K562 (cell line): Measurements from ENCODE around the gene GRM2. TPM values are rescaled to one million over a fixed set of nuclear protein-coding genes. Genes with fewer than 3 reads are reported as not detected.

Experiments
- ATAC-seq: fragments of 200-7000 bp; cut with Tn5 transposase; 3 replicates; pipeline ENCODE4 v1.9.1; 2020; ENCODE audit warnings: moderate library complexity
- BruUV-seq: library from RNA; stranded (reverse); fragments of 400-500 nt; replicated peaks from 2 replicates; lab custom pipeline; 2021; lab: Mats Ljungman, UMichigan
- CTCF ChIA-PET: fragments of 300-600 bp; formaldehyde crosslinking; extraction: SDS; loops from one replicate; lab custom pipeline; 2021; ENCODE audit warnings: low intra/inter-chr PET ratio; lab: Yijun Ruan, JAX
- POLR2A ChIA-PET: fragments of 300-600, 350-650 bp; sonication (Branson Sonifier 250); formaldehyde crosslinking; extraction: SDS; loops from one replicate; lab custom pipeline; 2021; ENCODE audit warnings: antibody characterized with exemption, inconsistent platforms; lab: Yijun Ruan, JAX
- DNase-seq, 4 experiments: peaks; one replicate each; pipeline versions ENCODE4 v3.0.0 to v3.0.0-alpha.2; 2011 to 2018; ENCODE audit warnings: low spot score in 3 of 4, mixed read lengths in 3 of 4; ENCODE audit errors: extremely low read depth in 1 of 4
- FAIRE-seq: peaks from 2 replicates; lab custom pipeline; 2011; peaks lifted over from hg19 to GRCh38; lab: Jason Lieb, UNC
- H2AFZ ChIP-seq: 2 replicates; pipeline ENCODE4 v1.6.0; 2011; ENCODE audit warnings: low read depth, low read length, control low read depth, inconsistent platforms
- H3K27ac ChIP-seq: fragments of 200-600 bp; 3 replicates; pipeline ENCODE4 v1.8.0; 2011; ENCODE audit warnings: low read depth, mild to moderate bottlenecking, control low read depth, inconsistent platforms, low read length, moderate library complexity, mixed read lengths; ENCODE audit errors: extremely low read depth
- H3K27me3 ChIP-seq, 2 experiments: fragments of 300-600 bp in 1 of 2; 2 replicates in 1 of 2; 3 replicates in 1 of 2; pipeline versions ENCODE4 v1.6.0 to v1.8.0; 2011; ENCODE audit warnings: inconsistent platforms in 2 of 2, low read length in 2 of 2, mild to moderate bottlenecking in 1 of 2, mixed read lengths in 1 of 2, moderate library complexity in 1 of 2; ENCODE audit not compliant: control insufficient read depth in 2 of 2, insufficient read depth in 2 of 2
- H3K36me3 ChIP-seq: fragments of 300-600 bp; 3 replicates; pipeline ENCODE4 v1.8.0; 2011; ENCODE audit warnings: mild to moderate bottlenecking, low read length, inconsistent platforms; ENCODE audit not compliant: control insufficient read depth, insufficient read depth
- H3K4me1 ChIP-seq, 2 experiments: fragments of 200-600 bp in 1 of 2; replicated peaks in 1 of 2; 2 replicates in 1 of 2; 3 replicates in 1 of 2; pipeline versions ENCODE4 v1.5.1 to v1.8.0; 2011; ENCODE audit warnings: inconsistent platforms in 2 of 2, low read length in 2 of 2, mild to moderate bottlenecking in 1 of 2, mixed read lengths in 1 of 2, moderate library complexity in 1 of 2; ENCODE audit not compliant: control insufficient read depth in 2 of 2, insufficient read depth in 2 of 2
- H3K4me2 ChIP-seq: 2 replicates; pipeline ENCODE4 v1.6.1; 2011; ENCODE audit warnings: low read length, control low read depth, inconsistent platforms, mixed read lengths; ENCODE audit not compliant: insufficient read depth
- H3K4me3 ChIP-seq: fragments of 200-600 bp; sonication (generic), shearing (Covaris generic); 2 replicates; pipeline ENCODE4 v1.5.1; 2016; ENCODE audit warnings: control low read depth, inconsistent platforms
- H3K79me2 ChIP-seq: fragments of 200-600 bp; 3 replicates; pipeline ENCODE4 v1.8.0; 2011; ENCODE audit warnings: low read length, inconsistent platforms; ENCODE audit not compliant: control insufficient read depth, insufficient read depth
- H3K9ac ChIP-seq, 2 experiments: 2 replicates each; pipeline versions ENCODE4 v1.6.0 to v1.6.1; 2011; ENCODE audit warnings: low read depth in 2 of 2, low read length in 2 of 2, control low read depth in 1 of 2, inconsistent platforms in 1 of 2, mild to moderate bottlenecking in 1 of 2, mixed read lengths in 1 of 2; ENCODE audit not compliant: insufficient read depth in 1 of 2
- H3K9me1 ChIP-seq: one replicate; pipeline ENCODE4 v1.6.0; 2011; ENCODE audit warnings: inconsistent platforms, mild to moderate bottlenecking, low read length, moderate library complexity; ENCODE audit not compliant: control insufficient read depth, insufficient read depth
- H3K9me3 ChIP-seq: replicated peaks from 2 replicates; pipeline ENCODE4 v1.5.1; 2011; ENCODE audit warnings: low read depth, low read length, inconsistent platforms; ENCODE audit not compliant: control insufficient read depth, insufficient read depth
- H4K20me1 ChIP-seq: replicated peaks from 2 replicates; pipeline ENCODE4 v1.6.1; 2011; ENCODE audit warnings: low read length, inconsistent platforms, mixed read lengths; ENCODE audit not compliant: control insufficient read depth, insufficient read depth
- DIDO1 ChIP-seq: fragments of 450-650 bp; IDR thresholded peaks from 2 replicates; pipeline ENCODE4 v1.6.1; 2016; ENCODE audit warnings: low read depth, missing biosample characterization, missing genetic modification characterization
- FOXP1 ChIP-seq: sonication (generic); formaldehyde crosslinking; IDR thresholded peaks from 2 replicates; pipeline ENCODE4 v1.8.0; 2022; ENCODE audit warnings: mild to moderate bottlenecking, missing genetic modification reagents
- GATAD2B ChIP-seq: fragments of 450-650 bp; IDR thresholded peaks from 2 replicates; pipeline ENCODE4 v1.6.1; 2017; ENCODE audit warnings: mild to moderate bottlenecking, borderline replicate concordance
- JUN ChIP-seq, 2 experiments: sonication (generic) in 1 of 2; formaldehyde crosslinking in 1 of 2; IDR thresholded peaks; 2 replicates each; pipeline versions ENCODE4 v1.6.1 to v1.8.0; 2012 to 2022; ENCODE audit warnings: borderline replicate concordance in 2 of 2, mild to moderate bottlenecking in 2 of 2, improper control_type of control experiment in 1 of 2, low read depth in 1 of 2, low read length in 1 of 2, missing genetic modification reagents in 1 of 2
- KDM1A ChIP-seq, 2 experiments: fragments of 450-650 bp; IDR thresholded peaks; 2 replicates each; pipeline ENCODE4 v1.6.1; 2016; ENCODE audit warnings: mild to moderate bottlenecking in 2 of 2
- MAZ ChIP-seq, 2 experiments: fragments of 450-650 bp in 1 of 2; sonication (generic) in 1 of 2; formaldehyde crosslinking; IDR thresholded peaks in 1 of 2; conservative IDR thresholded peaks in 1 of 2; 2 replicates each; pipeline versions ENCODE4 v1.4.0 to v1.5.0; 2020; ENCODE audit warnings: mild to moderate bottlenecking in 1 of 2, missing genetic modification reagents in 1 of 2
- MCM7 ChIP-seq, 2 experiments: fragments of 450-650 bp; IDR thresholded peaks; 2 replicates each; pipeline ENCODE4 v1.6.1; 2016 to 2018
- NCOA2 ChIP-seq, 2 experiments: fragments of 450-650 bp; IDR thresholded peaks; 2 replicates each; pipeline ENCODE4 v1.6.1; 2018; ENCODE audit warnings: mild to moderate bottlenecking in 2 of 2, moderate library complexity in 1 of 2; ENCODE audit not compliant: partially characterized antibody in 2 of 2
- NFIC ChIP-seq: fragments of 450-650 bp; IDR thresholded peaks from 2 replicates; pipeline ENCODE4 v1.6.1; 2017; ENCODE audit warnings: mild to moderate bottlenecking, inconsistent platforms
- NR1H2 ChIP-seq: sonication (generic); formaldehyde crosslinking; IDR thresholded peaks from 2 replicates; pipeline ENCODE4 v1.4.0; 2020; ENCODE audit warnings: mild to moderate bottlenecking, missing genetic modification reagents
- TCF7 ChIP-seq: sonication (generic); IDR thresholded peaks from 2 replicates; pipeline ENCODE4 v1.6.1; 2016; ENCODE audit warnings: antibody characterized with exemption, borderline replicate concordance
- WHSC1 ChIP-seq: IDR thresholded peaks from one replicate; pipeline ENCODE4 v1.6.1; 2012; ENCODE audit warnings: low read length, control low read depth, inconsistent platforms
- ZNF668 ChIP-seq: fragments of 250-450 bp; sonication (Bioruptor Pico); IDR thresholded peaks from 2 replicates; pipeline ENCODE4 v1.8.0; 2022; ENCODE audit warnings: mild to moderate bottlenecking, inconsistent platforms
- WGBS: fragments of 100-300 bp; shearing (Covaris generic); methylation state at CpG from one replicate; pipeline ENCODE4 v1.1.6; 2016; ENCODE audit warnings: low coverage, mixed read lengths; ENCODE audit not compliant: insufficient coverage; ENCODE audit errors: missing lambda C conversion rate; 5-methylcytosine and 5-hydroxymethylcytosine counted together
- in situ Hi-C: fragments of 300-500 bp; cut with MboI; formaldehyde crosslinking; loops from 4 replicates; pipeline ENCODE4 v1.15.0; 2018; ENCODE audit warnings: inconsistent platforms, mixed read lengths
- intact Hi-C: fragments of 100-400 bp; cut with micrococcal nuclease; formaldehyde crosslinking; loops from 2 replicates; pipeline ENCODE4 v1.14.2; 2022
- polyA plus RNA-seq, 8 experiments: library from polyadenylated mRNA; depleted of rRNA in 4 of 8; stranded (reverse) in 5 of 8; unstranded in 3 of 8; fragments of >200 nt; fragmentation: Nextera tagmentation in 2 of 8; fragmentation: Illumina TruSeq in 1 of 8; extraction: Ambion mirVana in 2 of 8; extraction: Trizol in 1 of 8; gene quantifications; 2 replicates each; pipeline versions ENCODE4 v1.2.1 to v1.2.3, GENCODE V29; 2011 to 2014; ENCODE audit warnings: inconsistent platforms in 1 of 8, missing spikeins in 1 of 8
- total RNA-seq, 7 experiments: library from RNA; depleted of rRNA in 6 of 7; stranded (reverse); fragments of >200 nt in 6 of 7; fragmentation: Illumina TruSeq in 2 of 7; extraction: Trizol in 2 of 7; gene quantifications; 2 replicates each; pipeline versions ENCODE4 v1.2.1 to v1.2.3, GENCODE V29; 2011 to 2021; ENCODE audit warnings: low replicate concordance in 1 of 7
- TF ChIP-seq, protein P1 (sequence below): IDR thresholded peaks from 2 replicates; pipeline ENCODE4 v1.6.1; 2012; ENCODE audit warnings: low read depth, low read length, improper control_type of control experiment, borderline replicate concordance

The GRM2 gene
- total and polyA plus RNA-seq, 9 of the 15 experiments (the other 6 are each of a cell fraction or from before 2014, with no cell fraction given): not detected

DNA sequence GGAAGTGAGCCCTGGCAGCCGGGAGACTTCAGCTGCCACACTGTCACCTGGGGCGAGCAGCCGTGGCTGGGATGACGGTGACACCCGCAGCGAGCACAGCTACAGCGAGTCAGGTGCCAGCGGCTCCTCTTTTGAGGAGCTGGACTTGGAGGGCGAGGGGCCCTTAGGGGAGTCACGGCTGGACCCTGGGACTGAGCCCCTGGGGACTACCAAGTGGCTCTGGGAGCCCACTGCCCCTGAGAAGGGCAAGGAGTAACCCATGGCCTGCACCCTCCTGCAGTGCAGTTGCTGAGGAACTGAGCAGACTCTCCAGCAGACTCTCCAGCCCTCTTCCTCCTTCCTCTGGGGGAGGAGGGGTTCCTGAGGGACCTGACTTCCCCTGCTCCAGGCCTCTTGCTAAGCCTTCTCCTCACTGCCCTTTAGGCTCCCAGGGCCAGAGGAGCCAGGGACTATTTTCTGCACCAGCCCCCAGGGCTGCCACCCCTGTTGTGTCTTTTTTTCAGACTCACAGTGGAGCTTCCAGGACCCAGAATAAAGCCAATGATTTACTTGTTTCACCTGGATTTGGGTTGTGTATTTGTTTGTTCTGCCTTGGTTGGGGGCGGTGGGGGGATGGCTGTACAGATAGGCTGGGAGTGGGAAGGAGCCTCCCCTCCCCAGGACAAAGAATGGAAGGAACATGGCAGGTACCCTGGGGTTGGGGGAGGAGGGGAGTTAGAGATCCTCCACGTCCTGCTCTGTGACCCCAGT, 2.9 kb upstream of the GRM2 start (continued):
- TF ChIP-seq DIDO1 (tag) (no peak), JUN (IDR thresholded peaks at IDR 0.05; ENCODE audit: borderline replicate concordance, low read depth, low read length) (no peak), JUN (CRISPR knock-in tag; IDR thresholded peaks at IDR 0.05; ENCODE audit: borderline replicate concordance) (no peak), NR1H2 (CRISPR knock-in tag) (no peak), NFIC (no peak)
- TF ChIP-seq, protein P1, sequence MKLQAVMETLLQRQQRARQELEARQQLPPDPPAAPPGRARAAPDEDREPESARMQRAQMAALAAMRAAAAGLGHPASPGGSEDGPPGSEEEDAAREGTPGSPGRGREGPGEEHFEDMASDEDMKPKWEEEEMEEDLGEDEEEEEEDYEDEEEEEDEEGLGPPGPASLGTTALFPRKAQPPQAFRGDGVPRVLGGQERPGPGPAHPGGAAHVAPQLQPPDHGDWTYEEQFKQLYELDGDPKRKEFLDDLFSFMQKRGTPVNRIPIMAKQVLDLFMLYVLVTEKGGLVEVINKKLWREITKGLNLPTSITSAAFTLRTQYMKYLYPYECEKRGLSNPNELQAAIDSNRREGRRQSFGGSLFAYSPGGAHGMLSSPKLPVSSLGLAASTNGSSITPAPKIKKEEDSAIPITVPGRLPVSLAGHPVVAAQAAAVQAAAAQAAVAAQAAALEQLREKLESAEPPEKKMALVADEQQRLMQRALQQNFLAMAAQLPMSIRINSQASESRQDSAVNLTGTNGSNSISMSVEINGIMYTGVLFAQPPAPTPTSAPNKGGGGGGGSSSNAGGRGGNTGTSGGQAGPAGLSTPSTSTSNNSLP: no peak

DNA sequence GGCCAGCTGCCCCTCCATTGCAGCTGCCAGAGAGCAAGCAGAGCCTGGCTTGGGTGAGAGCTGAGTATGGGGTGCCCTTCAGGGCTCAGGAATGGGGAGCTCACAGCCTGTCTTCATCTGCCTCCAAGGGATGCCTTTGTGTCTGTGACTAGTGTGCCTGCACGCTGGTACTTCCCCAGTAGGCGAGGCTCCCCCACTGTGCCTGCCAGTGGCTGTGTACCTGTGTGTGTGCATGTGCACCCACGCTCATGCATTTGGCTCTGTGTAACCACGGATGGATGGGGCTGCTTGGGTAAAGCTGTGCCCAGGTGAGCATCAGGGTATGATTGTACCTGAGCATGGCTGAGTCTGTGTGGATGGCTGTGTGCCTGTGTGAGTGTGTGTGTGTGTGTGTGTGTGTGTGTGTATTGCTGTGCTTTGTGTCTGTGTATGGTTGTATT, 2.3 kb upstream of the GRM2 start:
- no peak overlapping the region for H3K27ac ChIP-seq
- H3K9me1 ChIP-seq: no peaks in the 10 kb centered on the region
- peaks cover 4% of the 10 kb centered on the region; the same call in 2 of the 3 replicates for H3K36me3 ChIP-seq
- WGBS: 73% methylated on average over 4 of the region's 4 CpGs
- ATAC-seq (no peak), DNase-seq (no peak), FAIRE-seq (no peak)
- no peak overlapping the region for H3K4me3 ChIP-seq
- H3K9me3 ChIP-seq: no peaks in the 10 kb centered on the region
- no peak overlapping the region for H2AFZ ChIP-seq
- ChIA-PET CTCF (no interaction called here), POLR2A (interaction anchor here (0.7 kb wide), 1 partner anchor 581 kb away, joined by 4 read pairs; no protein-coding TSS in a partner anchor)
- TF ChIP-seq ZNF668 (CRISPR knock-in tag) (no peak), KDM1A (IDR thresholded peaks at IDR 0.05) (no peak), WHSC1 (no peak), NCOA2 (IDR thresholded peaks at IDR 0.05; ENCODE audit: partially characterized antibody in 2 of 2) (no peak), TCF7 (no peak), GATAD2B (no peak), MCM7 (IDR thresholded peaks at IDR 0.05) (no peak), FOXP1 (no peak), MAZ (CRISPR knock-in tag; conservative IDR thresholded peaks at IDR 0.05 in 1 of 2, IDR thresholded peaks at IDR 0.05 in 1 of 2) (no peak)
- TF ChIP-seq, all 486 proteins: peak for 0
- Histone ChIP-seq H3K4me2 (no peak overlapping the region), H3K4me1 (peaks cover 0 to 4% of the 10 kb centered on the region in 2 experiments; a peak in 2 of 5 replicates), H3K27me3 (no peaks in the 10 kb centered on the region; a peak in 1 of 5 replicates), H3K9ac (no peak overlapping the region), H3K79me2 (no peaks in the 10 kb centered on the region), H4K20me1 (peaks cover 9% of the 10 kb centered on the region)
- intact Hi-C loops (no loop called here), in situ Hi-C loops (no loop called here)
- no TSS peak for BruUV-seq
